ENCODE results near the gene LRIT1.

Gene LRIT1

DNA sequence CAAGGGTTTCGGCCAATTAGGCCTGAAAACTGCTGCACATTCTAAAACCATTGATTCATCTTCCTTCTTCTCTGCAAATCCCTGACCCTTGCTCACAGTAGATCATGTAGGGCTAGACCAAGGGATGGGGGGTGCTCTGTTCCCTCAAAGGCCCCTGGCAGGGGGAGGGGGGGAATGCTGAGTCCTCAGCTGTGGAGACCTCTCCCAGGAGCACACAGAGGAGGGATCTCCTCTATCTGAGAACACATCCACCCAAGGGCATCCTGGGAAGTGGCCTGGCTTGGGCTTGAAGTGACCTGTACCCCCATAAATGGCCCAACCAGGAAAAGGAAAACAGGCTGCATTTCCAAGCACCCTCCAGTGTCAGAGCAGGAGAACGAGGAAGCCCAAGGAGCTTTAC lies 48.0 kb downstream of the LRIT1 start:
- DNase-seq (ENCODE audit: low read depth), result no peak

DNA sequence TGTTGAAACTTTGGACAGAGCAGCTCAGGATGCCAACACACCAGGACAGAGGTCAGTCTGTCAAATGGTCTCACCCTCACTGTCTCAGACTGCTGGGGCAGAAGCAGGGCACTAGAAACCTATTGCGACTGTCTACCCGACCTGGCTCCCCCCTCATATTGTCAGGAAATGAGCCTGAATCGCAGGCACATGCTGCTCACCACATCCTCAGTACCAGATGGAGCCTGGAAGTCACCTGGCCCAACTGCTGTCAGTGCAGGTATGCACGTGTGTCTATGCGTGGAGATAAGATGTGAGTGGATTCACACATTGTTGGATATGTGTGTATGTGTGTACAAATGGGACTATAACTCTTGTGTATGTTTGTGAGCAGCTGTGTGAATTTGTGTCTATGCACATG lies 50.2 kb downstream of the LRIT1 start:
- no peak for DNase-seq (ENCODE audit: low read depth)

DNA sequence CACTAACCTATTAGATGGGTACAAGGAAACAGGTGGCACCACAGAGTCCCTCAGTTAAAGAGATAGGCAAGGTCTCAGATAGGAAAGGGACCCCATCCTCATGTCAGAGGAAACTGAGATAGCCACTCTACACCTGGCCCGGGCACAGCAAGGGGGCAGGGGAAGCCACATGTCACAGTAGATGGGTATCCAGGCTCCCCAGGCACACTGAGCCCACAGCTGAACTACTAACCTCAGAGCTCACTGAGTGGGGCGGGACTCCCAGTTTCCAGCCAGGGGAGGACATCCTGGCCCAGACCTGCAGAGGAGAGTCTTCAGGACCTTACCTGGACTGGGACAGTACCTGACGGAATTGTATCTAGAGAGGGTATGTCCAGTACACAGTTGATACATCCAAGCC lies 50.7 kb downstream of the LRIT1 start:
- DNase-seq (ENCODE audit: low read depth), result no peak

DNA sequence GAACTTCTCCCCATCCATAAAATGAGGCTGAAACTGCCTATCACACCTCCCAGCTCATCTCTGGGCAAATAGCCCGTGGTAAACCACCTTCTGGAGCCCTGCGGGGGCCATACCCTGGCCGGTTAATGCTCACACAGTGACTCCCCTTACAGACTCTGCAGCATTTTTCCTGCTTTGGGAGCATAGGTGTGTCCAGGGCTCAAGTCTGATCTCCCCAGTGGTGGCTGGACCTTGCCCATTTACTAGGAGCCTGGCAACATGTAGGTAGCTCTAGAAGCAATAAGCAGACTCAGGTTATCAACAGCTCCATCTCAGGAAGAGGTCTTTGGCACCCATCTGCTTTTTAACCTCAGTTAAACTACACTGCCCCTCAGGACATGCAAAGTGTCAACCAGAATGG lies 52.5 kb downstream of the LRIT1 start:
- DNase-seq (ENCODE audit: low read depth), result no peak

DNA sequence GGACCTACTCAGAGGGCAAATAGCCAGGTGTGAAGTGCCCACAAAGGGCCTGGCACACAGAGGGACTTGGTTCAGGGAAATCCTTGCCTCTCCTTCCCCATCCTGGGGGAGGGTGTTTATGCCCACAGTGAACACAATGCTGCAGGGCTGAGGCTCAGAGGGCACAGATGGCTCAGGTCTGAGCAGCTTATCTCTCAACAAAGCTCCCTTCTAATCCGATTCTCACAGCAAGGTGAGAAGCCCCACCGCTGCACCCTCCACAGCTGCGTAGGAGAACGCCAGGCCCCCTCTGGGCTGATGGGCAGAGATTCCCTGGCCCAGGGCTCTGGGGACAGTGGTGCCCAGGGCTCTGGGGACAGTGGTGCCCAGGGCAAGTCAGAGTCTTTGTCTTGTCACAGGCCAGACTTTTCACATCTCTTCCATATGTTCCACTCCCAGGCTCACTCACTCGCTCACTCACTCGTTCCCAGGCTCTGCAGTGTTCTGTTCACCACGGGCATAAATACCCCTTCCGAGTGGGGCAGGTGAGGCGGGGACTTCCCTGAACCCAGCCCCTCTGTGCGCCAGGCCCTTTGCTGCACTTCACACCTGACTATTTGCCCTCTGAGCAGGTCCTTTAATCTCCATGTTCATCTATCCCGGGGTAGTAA lies 55.7 kb downstream of the LRIT1 start:
- no peak for DNase-seq (ENCODE audit: low read depth)

DNA sequence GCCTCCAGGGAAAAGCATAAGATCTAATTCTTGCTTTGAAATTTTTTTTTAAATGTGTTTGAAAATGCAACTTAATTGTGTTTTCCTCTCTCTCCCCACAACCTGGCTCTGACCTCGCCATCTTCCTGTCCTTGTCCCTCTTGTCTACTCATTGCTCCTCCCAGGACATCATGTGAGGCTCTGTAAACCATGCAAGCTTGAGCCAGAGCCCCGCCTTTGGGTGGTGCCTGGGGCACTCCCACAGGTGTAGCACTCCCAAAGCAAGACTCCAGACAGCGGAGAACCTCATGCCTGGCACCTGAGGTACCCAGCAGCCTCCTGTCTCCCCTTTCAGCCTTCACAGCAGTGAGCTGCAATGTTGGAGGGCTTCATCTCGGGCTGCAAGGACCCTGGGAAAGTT lies 56.8 kb downstream of the LRIT1 start:
- no peak for DNase-seq (ENCODE audit: low read depth)

DNA sequence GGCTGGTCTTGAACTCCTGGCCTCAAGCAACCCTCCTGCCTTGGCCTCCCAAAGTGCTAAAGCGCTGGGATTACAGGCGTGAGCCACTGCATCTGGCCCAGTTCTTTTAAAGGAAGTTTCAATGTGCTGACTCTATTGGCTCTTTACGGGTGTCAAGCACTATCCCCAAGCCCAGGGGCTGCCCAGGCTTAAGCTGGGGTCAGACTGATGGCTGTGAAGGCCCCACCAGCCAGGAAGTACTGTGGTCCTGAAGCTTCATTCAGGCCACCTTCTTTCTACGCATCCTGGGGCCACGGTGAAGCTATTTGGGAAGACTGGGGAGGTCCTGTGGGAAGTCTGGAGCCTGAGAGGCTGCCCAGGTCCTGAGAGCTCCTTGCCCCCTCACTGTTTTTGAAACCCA lies 59.7 kb downstream of the LRIT1 start:
- no peak for DNase-seq (ENCODE audit: low read depth)

Data from activated T-cell treated with anti-CD3 and anti-CD28 coated beads for 48 hours (primary cell).